SK-N-SH (cell line): ENCODE measurements around the gene PCNX1.

ENCODE experiments used
- POLR2AphosphoS5 ChIP-seq: IDR thresholded peaks from 2 replicates; pipeline ENCODE4 v1.6.1; 2012; ENCODE audit warnings: low read depth, low read length
- TCF12 ChIP-seq: IDR thresholded peaks from 2 replicates; pipeline ENCODE4 v1.4.0; 2012
- TF ChIP-seq, protein P1 (sequence below): fragments of 200-600 bp; sonication (generic); IDR thresholded peaks from 2 replicates; pipeline ENCODE4 v1.6.1; 2017; ENCODE audit warnings: antibody characterized with exemption, mild to moderate bottlenecking, moderate library complexity

DNA sequence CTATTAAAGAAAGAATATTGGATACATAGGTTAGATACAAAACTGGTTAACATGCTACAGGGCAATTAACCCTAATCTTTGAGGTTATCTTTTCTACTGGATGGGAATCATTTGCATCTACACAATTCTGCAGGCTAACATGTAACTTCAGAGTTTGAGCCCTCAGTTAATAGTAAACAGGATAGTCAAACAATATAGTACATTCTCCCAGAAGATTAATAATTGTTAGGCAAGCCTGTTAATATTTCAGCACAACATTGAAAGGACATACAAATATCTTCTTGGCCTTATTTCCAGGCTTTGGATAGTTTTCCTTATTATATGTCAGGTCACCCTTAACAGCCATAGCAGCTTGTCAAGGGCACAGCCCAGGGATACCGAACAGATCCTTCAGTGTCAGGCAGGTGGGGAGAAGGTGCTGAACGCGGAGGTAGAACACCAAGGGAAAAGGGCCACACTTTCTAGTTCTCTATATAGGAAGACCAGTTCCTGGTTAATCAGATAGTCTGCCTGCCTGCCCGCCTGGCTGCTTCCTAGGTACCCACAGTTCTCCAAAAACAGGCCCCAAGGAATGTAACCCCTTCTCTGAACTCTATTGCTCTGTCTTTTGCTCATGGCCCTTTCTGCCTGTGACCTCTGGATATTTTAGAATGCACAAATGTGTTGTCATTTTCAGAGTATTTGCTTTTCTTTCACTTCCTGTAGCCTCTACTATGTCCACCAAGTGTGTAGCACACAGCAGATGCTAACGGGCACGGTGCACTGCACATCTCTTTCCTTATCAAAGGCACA is 256.0 kb downstream of the PCNX1 start:
- no peak for TF ChIP-seq TCF12
- TF ChIP-seq, protein P1, sequence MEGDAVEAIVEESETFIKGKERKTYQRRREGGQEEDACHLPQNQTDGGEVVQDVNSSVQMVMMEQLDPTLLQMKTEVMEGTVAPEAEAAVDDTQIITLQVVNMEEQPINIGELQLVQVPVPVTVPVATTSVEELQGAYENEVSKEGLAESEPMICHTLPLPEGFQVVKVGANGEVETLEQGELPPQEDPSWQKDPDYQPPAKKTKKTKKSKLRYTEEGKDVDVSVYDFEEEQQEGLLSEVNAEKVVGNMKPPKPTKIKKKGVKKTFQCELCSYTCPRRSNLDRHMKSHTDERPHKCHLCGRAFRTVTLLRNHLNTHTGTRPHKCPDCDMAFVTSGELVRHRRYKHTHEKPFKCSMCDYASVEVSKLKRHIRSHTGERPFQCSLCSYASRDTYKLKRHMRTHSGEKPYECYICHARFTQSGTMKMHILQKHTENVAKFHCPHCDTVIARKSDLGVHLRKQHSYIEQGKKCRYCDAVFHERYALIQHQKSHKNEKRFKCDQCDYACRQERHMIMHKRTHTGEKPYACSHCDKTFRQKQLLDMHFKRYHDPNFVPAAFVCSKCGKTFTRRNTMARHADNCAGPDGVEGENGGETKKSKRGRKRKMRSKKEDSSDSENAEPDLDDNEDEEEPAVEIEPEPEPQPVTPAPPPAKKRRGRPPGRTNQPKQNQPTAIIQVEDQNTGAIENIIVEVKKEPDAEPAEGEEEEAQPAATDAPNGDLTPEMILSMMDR, result no peak
- TF ChIP-seq POLR2AphosphoS5, result no peak
